ENCODE results near the gene GARIN1A.
"Not testable (repeated sequence)": the region's sequence is repeated elsewhere in the genome, so short reads cannot be mapped to it uniquely, and the experiment has no call there.

DNA sequence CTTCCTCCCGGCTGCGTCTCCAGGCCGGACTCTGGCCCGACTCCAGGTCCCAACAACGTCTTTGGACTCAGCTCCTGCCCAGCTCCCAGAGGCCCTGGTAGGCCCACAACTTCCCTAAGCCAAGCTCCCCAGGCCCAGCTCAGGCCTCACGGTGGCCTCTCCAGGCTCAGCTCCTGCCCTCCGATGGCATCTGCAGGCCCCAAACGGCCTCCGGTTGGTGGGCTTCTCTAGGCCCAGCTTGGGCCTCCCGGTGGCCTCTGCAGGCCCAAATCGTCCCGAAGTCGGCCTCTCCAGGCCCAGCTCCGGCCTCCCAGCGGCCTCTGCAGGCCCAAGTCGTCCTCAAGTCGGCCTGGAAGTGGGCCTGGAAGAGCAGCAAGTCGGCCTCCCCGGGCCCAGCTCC lies 18.0 kb upstream of the GARIN1A start:
- not testable (repeated sequence) for TF ChIP-seq POLR2A (IDR thresholded peaks at IDR 0.05; ENCODE audit: low read depth, low read length); POLR2AphosphoS5 (IDR thresholded peaks at IDR 0.05; ENCODE audit: low read depth, low read length); TAF1 (IDR thresholded peaks at IDR 0.05; ENCODE audit: borderline replicate concordance, low read depth, low read length)
